HepG2 (cell line): ENCODE measurements around the gene VEZT. TPM values are rescaled to one million over a fixed set of nuclear protein-coding genes. Genes with fewer than 3 reads are reported as not detected.

Experiments
- ATAC-seq: fragments of 200-7000 bp; cut with Tn5 transposase; 3 replicates; pipeline ENCODE4 v1.9.1; 2020; ENCODE audit warnings: mild to moderate bottlenecking, moderate library complexity
- BruUV-seq: library from RNA; stranded (reverse); fragments of 400-500 nt; replicated peaks from 2 replicates; lab custom pipeline; 2021; lab: Mats Ljungman, UMichigan
- CTCF ChIA-PET: fragments of 300-600 bp; formaldehyde crosslinking; extraction: SDS; loops from one replicate; lab custom pipeline; 2021; ENCODE audit warnings: low total read pairs, inconsistent platforms, low intra/inter-chr PET ratio; lab: Yijun Ruan, JAX
- POLR2A ChIA-PET: fragments of 350-600 bp; sonication (Branson Sonifier 250); formaldehyde crosslinking; loops from one replicate; lab custom pipeline; 2020; ENCODE audit warnings: antibody characterized with exemption, inconsistent platforms; lab: Yijun Ruan, JAX
- DNase-seq: peaks from one replicate; pipeline ENCODE4 v3.0.0-alpha.2; 2015; ENCODE audit warnings: low spot score
- FAIRE-seq: peaks from 3 replicates; lab custom pipeline; 2011; peaks lifted over from hg19 to GRCh38; lab: Jason Lieb, UNC
- H2AFZ ChIP-seq: one replicate; pipeline ENCODE4 v1.6.1; 2011; ENCODE audit warnings: low read length, inconsistent platforms
- H3K27ac ChIP-seq: fragments of 300-600 bp; 3 replicates; pipeline ENCODE4 v1.8.0; 2011; ENCODE audit warnings: mixed run types, mild to moderate bottlenecking, mixed read lengths, low read length, inconsistent platforms; ENCODE audit not compliant: insufficient read depth; ENCODE audit errors: extremely low read length
- H3K27me3 ChIP-seq, 2 experiments: fragments of 200-600 bp in 1 of 2; 2 replicates in 1 of 2; 3 replicates in 1 of 2; pipeline versions ENCODE4 v1.6.0 to v1.8.0; 2011; ENCODE audit warnings: low read length in 2 of 2, mild to moderate bottlenecking in 2 of 2, moderate library complexity in 2 of 2, inconsistent platforms in 1 of 2; ENCODE audit not compliant: insufficient read depth in 2 of 2, control insufficient read depth in 1 of 2
- H3K36me3 ChIP-seq, 2 experiments: fragments of 200-600 bp in 1 of 2; replicated peaks in 1 of 2; 2 replicates in 1 of 2; 3 replicates in 1 of 2; pipeline versions ENCODE4 v1.5.1 to v1.8.0; 2011; ENCODE audit warnings: low read length in 2 of 2, inconsistent platforms in 1 of 2; ENCODE audit not compliant: insufficient read depth in 2 of 2, control insufficient read depth in 1 of 2
- H3K4me1 ChIP-seq: 2 replicates; pipeline ENCODE4 v1.5.1; 2012; ENCODE audit warnings: low read length, inconsistent platforms; ENCODE audit not compliant: insufficient read depth
- H3K4me2 ChIP-seq: 2 replicates; pipeline ENCODE4 v1.6.0; 2011; ENCODE audit warnings: low read depth, low read length, inconsistent platforms
- H3K4me3 ChIP-seq, 3 experiments: fragments of 200-600 bp in 1 of 3; sonication (generic), shearing (Covaris generic) in 1 of 3; replicated peaks in 1 of 3; 2 replicates each; pipeline ENCODE4 v1.5.1; 2011 to 2016; ENCODE audit warnings: low read length in 3 of 3, inconsistent platforms in 2 of 3, low read depth in 2 of 3, mild to moderate bottlenecking in 2 of 3, control low read depth in 1 of 3, mixed read lengths in 1 of 3; ENCODE audit not compliant: insufficient read depth in 1 of 3
- H3K79me2 ChIP-seq: one replicate; pipeline ENCODE4 v1.6.1; 2011; ENCODE audit warnings: low read length, inconsistent platforms; ENCODE audit not compliant: insufficient read depth
- H3K9ac ChIP-seq: 2 replicates; pipeline ENCODE4 v1.6.0; 2011; ENCODE audit warnings: mild to moderate bottlenecking, low read depth, low read length, inconsistent platforms; ENCODE audit not compliant: insufficient read depth
- H3K9me3 ChIP-seq: 2 replicates; pipeline ENCODE4 v1.5.1; 2012; ENCODE audit warnings: mild to moderate bottlenecking, low read length
- H4K20me1 ChIP-seq: 2 replicates; pipeline ENCODE4 v1.6.0; 2011; ENCODE audit warnings: inconsistent platforms, mild to moderate bottlenecking, low read length, moderate library complexity; ENCODE audit not compliant: insufficient read depth
- MAFG ChIP-seq: sonication (generic); formaldehyde crosslinking; IDR thresholded peaks from 2 replicates; pipeline ENCODE4 v1.5.1; 2020; ENCODE audit warnings: mild to moderate bottlenecking, missing genetic modification reagents
- RORA ChIP-seq: sonication (generic); formaldehyde crosslinking; IDR thresholded peaks from 2 replicates; pipeline ENCODE4 v1.5.0; 2020; ENCODE audit warnings: mild to moderate bottlenecking, missing genetic modification reagents, moderate library complexity
- TEAD3 ChIP-seq: optimal IDR thresholded peaks from 2 replicates; pipeline ENCODE3; 2016; ENCODE audit warnings: borderline replicate concordance
- ZNF20 ChIP-seq: sonication (generic); formaldehyde crosslinking; IDR thresholded peaks from 2 replicates; pipeline ENCODE4 v1.4.0; 2020; ENCODE audit warnings: mild to moderate bottlenecking, moderate library complexity, missing genetic modification reagents
- ZNF205 ChIP-seq: IDR thresholded peaks from 2 replicates; pipeline ENCODE4 v1.6.1; 2018; ENCODE audit warnings: missing biosample characterization, missing genetic modification reagents
- ZNF251 ChIP-seq: sonication (generic); formaldehyde crosslinking; IDR thresholded peaks from 2 replicates; pipeline ENCODE4 v1.9.0; 2021; ENCODE audit warnings: mild to moderate bottlenecking, missing genetic modification reagents
- WGBS: methylation state at CpG from one replicate; pipeline ENCODE4 v1.1.6; 2017; ENCODE audit warnings: low lambda C conversion rate; 5-methylcytosine and 5-hydroxymethylcytosine counted together
- in situ Hi-C: cut with HindIII; loops from 2 replicates; pipeline ENCODE4 v1.10.0; 2017; ENCODE audit warnings: low pct_unique_long_range_greater_than_20kb; ENCODE audit not compliant: extremely low pct_ligation_motif_present
- intact Hi-C: fragments of 100-400 bp; cut with micrococcal nuclease; formaldehyde crosslinking; loops from one replicate; pipeline ENCODE4 v1.10.0; 2022; ENCODE audit not compliant: unreplicated experiment
- polyA plus RNA-seq, 8 experiments: library from polyadenylated mRNA; depleted of rRNA in 3 of 8; stranded (reverse) in 7 of 8; unstranded in 1 of 8; fragments of >200 nt; fragmentation: Illumina TruSeq in 4 of 8; extraction: Trizol in 4 of 8; gene quantifications; 2 replicates each; pipeline versions ENCODE4 v1.2.1 to v1.2.3, GENCODE V29; 2011 to 2016; ENCODE audit warnings: low read depth in 4 of 8, missing spikeins in 1 of 8, mixed read lengths in 1 of 8; ENCODE audit not compliant: insufficient read depth in 1 of 8
- total RNA-seq, 5 experiments: library from RNA; depleted of rRNA; stranded (reverse); fragments of >200 nt; fragmentation: Illumina TruSeq; extraction: Trizol; gene quantifications; 2 replicates each; pipeline ENCODE4 v1.2.3, GENCODE V29; 2016; ENCODE audit warnings: low read depth in 1 of 5

The VEZT gene
- total and polyA plus RNA-seq, 2 of the 13 experiments (the other 11 are each of a cell fraction or from before 2014, with no cell fraction given) = 35.5 to 51.6 TPM

DNA sequence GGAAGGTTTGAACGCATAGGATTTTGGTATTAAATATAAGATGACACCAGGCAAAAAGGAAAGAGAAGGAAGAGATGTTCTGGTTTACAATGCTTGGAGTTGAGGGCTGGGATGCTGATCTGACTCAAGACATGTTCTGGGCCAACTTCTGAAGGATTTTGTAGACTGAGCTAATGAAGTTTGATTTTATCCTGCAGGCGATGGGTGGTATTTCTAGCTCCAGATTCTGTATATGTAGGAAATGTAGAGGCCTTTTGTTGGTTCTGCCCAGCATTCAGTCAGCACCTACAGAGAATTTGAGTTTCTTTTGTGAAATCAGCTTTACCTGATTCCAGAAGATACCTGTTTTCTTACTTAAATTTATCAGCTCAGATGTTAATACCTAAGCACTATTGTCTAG is 48.2 kb downstream of the VEZT start:
- BruUV-seq = no TSS peak
- H3K27me3 ChIP-seq = no peaks in the 10 kb centered on the region
- no peak overlapping the region for H3K4me2 ChIP-seq
- no peaks in the 10 kb centered on the region for H4K20me1 ChIP-seq
- FAIRE-seq (no peak), ATAC-seq (no peak), DNase-seq (no peak)
- H3K4me3 ChIP-seq = no peak overlapping the region
- no peaks in the 10 kb centered on the region for H3K79me2 ChIP-seq
- H2AFZ ChIP-seq = no peak overlapping the region
- in situ Hi-C loops (no loop called here), intact Hi-C loops (no loop called here)
- POLR2A ChIA-PET = no interaction called here
- no peak overlapping the region for H3K9ac ChIP-seq
- H3K36me3 ChIP-seq = peaks cover 13 to 32% of the 10 kb centered on the region in 2 experiments
- CTCF ChIA-PET = interaction anchor here (1.1 kb wide), 1 partner anchor 70 kb away, joined by 3 read pairs; no protein-coding TSS in a partner anchor
- TF ChIP-seq RORA = no peak
- no peak for TF ChIP-seq MAFG (CRISPR knock-in tag)
- H3K4me1 ChIP-seq = no peaks in the 10 kb centered on the region
- 94% methylated on average over 2 of the region's 2 CpGs for WGBS
- no peaks in the 10 kb centered on the region for H3K9me3 ChIP-seq
- H3K27ac ChIP-seq = no peak overlapping the region

GRCh38 chr12:95266254-95266653 is 48.6 kb downstream of the VEZT start:
- no peak for TF ChIP-seq ZNF251 (CRISPR knock-in tag)
- TF ChIP-seq ZNF205 (CRISPR knock-in tag) = no peak
- no peak for TF ChIP-seq ZNF20
- no peak for TF ChIP-seq TEAD3 (CRISPR knock-in tag)
- no peak for FAIRE-seq
- in situ Hi-C loops = no loop called here

More at GRCh38 chr12:95266254-95266653, 48.6 kb downstream of the VEZT start:
- DNase-seq = no peak
- no peak overlapping the region for H3K4me2 ChIP-seq
- H3K4me3 ChIP-seq = no peak overlapping the region
- no peaks in the 10 kb centered on the region for H3K9me3 ChIP-seq
- no peak for ATAC-seq
- no peaks in the 10 kb centered on the region for H3K4me1 ChIP-seq
- BruUV-seq = no TSS peak
- no peak overlapping the region for H2AFZ ChIP-seq
- POLR2A ChIA-PET = no interaction called here
- no peaks in the 10 kb centered on the region for H3K79me2 ChIP-seq
- peaks cover 13 to 32% of the 10 kb centered on the region in 2 experiments for H3K36me3 ChIP-seq
- no peak overlapping the region for H3K9ac ChIP-seq
- H3K27me3 ChIP-seq = no peaks in the 10 kb centered on the region
- H3K27ac ChIP-seq = no peak overlapping the region
- no peaks in the 10 kb centered on the region for H4K20me1 ChIP-seq
- CTCF ChIA-PET = interaction anchor here (1.1 kb wide), 1 partner anchor 70 kb away, joined by 3 read pairs; no protein-coding TSS in a partner anchor
- over 99% methylated on average over 6 of the region's 6 CpGs for WGBS
- intact Hi-C loops = no loop called here
